GM12864 (cell line): ENCODE data around the gene WDR90.

ENCODE experiments used
- DNase-seq: peaks from one replicate; pipeline ENCODE4 v3.0.0-alpha.2; 2011; ENCODE audit warnings: low read depth
- H3K4me3 ChIP-seq: 2 replicates; pipeline ENCODE4 v1.5.1; 2011; ENCODE audit warnings: mild to moderate bottlenecking, low read depth, low read length, control low read depth
- TF ChIP-seq, protein P1 (sequence below): IDR thresholded peaks from 2 replicates; pipeline ENCODE4 v1.5.1; 2011; ENCODE audit warnings: low read depth, mild to moderate bottlenecking, moderate library complexity, low read length, control low read depth, inconsistent platforms; ENCODE audit errors: missing control alignments

The WDR90 gene

DNA sequence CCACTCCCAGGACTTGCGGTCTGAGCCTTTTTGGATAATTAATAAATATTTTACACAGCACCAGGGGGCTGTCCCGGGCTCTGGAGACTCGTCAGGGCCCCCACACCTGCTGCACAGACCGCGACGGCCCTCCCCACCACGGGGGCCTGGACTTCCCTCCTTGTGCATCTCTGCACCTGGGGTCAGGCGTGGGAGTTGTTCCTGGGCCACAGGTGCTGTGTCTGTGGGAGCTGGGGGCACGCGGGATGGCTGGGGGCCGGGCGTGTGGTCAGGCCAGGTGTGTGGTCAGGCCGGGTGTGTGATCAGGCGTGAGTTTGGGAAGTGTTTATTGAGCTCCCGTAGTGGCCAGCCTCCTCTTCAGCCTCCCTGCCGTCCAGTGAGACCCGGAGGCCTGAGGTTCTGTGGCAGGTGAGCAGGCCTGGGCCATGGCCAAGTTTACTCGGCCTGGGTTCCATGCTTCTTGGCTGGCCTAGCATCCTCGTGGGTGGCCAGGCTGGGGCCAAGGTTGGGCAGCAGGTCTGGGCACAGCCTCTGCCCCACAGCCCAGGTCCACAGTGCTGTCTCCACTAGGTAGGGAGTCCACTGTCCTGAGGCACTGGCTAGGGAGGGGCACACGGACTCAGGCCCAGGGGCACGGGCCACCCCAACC lies 29.2 kb downstream of the WDR90 start:
- DNase-seq, result no peak
- H3K4me3 ChIP-seq, result no peak overlapping the region
- TF ChIP-seq, protein P1, sequence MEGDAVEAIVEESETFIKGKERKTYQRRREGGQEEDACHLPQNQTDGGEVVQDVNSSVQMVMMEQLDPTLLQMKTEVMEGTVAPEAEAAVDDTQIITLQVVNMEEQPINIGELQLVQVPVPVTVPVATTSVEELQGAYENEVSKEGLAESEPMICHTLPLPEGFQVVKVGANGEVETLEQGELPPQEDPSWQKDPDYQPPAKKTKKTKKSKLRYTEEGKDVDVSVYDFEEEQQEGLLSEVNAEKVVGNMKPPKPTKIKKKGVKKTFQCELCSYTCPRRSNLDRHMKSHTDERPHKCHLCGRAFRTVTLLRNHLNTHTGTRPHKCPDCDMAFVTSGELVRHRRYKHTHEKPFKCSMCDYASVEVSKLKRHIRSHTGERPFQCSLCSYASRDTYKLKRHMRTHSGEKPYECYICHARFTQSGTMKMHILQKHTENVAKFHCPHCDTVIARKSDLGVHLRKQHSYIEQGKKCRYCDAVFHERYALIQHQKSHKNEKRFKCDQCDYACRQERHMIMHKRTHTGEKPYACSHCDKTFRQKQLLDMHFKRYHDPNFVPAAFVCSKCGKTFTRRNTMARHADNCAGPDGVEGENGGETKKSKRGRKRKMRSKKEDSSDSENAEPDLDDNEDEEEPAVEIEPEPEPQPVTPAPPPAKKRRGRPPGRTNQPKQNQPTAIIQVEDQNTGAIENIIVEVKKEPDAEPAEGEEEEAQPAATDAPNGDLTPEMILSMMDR, result no peak

DNA sequence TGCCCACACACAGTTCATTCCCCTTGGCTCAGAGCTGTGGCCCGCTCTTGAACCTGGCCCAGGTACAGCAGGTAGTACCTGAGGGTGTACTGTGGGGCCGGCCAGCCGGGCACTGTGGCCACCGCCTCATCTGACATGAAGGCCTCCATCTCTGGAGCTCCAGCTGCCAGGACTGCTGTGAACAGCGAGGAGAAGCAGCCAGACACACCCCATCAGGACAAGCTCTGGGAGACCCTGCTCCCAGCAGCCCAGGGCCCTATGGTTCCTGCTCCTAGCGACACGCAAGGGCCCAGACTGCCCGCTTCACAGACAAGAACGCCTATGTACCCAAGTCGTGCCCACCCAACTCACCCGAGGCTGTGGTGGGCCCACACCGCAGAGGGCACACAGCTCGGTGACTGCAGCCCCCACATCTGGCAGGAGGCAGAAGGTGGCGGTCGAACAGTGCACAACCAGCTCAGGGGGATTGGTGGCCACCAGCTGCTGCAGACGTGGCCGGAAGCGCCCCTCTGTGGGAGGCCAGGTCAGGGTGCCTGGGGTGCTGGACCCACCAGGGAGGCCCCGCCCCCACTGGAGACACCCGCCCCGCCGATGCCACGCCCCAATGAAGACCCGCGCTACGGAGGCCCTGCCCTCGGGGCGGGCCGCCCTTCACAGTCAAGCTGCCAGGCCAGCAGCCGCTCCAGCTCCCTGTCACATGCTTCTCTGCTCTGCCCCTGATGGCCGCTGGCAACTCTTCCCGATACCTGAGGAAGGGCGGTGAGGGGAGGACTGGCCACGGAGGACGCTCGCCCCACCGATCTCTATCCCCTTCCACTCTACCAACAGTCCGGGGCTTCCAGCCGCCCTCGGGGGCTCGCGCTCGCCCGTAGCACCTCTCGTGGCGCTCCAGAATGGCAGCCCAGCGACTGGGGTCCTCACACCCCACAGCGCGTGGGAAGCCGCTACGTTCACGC lies 30.0 kb downstream of the WDR90 start:
- peak overlapping the region; percentile 61 for H3K4me3 ChIP-seq
- TF ChIP-seq, protein P1, result no peak
- no peak for DNase-seq

- TF ChIP-seq, protein P1, result no peak
- peak within 1 kb of the TSS; percentile 73 for H3K4me3 ChIP-seq
- peak; percentile 34 for DNase-seq
These were observed 30.9 kb downstream of the WDR90 start, which contains the start of gene STUB1 for GRCh38 chr16:679814-680624. TSS of gene STUB1 (plus strand) at chr16:680410. CDS start at chr16:680526, 116 bp downstream.

DNA sequence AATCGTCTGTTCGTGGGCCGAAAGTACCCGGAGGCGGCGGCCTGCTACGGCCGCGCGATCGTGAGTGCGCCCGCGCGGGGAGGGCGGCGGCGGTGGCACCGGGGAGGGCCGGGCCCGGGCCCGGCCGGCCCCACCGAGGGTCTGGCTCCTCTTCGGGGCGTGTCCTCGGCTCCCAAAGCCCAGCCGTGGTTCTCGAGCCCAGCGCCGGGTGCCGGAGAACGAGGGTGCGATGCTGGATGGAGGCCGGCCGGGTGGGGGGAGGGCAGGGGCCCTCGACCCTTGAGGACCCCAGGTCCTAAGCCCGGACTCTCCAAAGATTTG lies 31.4 kb downstream of the WDR90 start:
- TF ChIP-seq, protein P1, result no peak
- DNase-seq, result no peak
- H3K4me3 ChIP-seq, result peak overlapping the region; percentile 73

GRCh38 chr16:680967-681745 lies 32.0 kb downstream of the WDR90 start:
- TF ChIP-seq, protein P1, result no peak
- no peak for DNase-seq
- peak overlapping the region; percentile 73 for H3K4me3 ChIP-seq
